ENCODE data around the gene STXBP6.

The STXBP6 gene

GRCh38 chr14:24892497-24893051 lies 157.4 kb downstream of the STXBP6 start:
- DNase-seq (ENCODE audit: extremely low read depth in 1 of 2, low read depth in 1 of 2) = no peak

- no peak for DNase-seq (ENCODE audit: extremely low read depth in 1 of 2, low read depth in 1 of 2)
These were observed 157.9 kb downstream of the STXBP6 start for GRCh38 chr14:24891987-24892496.

GRCh38 chr14:24890716-24891115 lies 159.2 kb downstream of the STXBP6 start:
- no peak for DNase-seq (ENCODE audit: extremely low read depth in 1 of 2, low read depth in 1 of 2)

- DNase-seq (ENCODE audit: extremely low read depth in 1 of 2, low read depth in 1 of 2) = no peak
These were observed 160.1 kb downstream of the STXBP6 start for GRCh38 chr14:24889843-24890242.

GRCh38 chr14:24888532-24888931 lies 161.4 kb downstream of the STXBP6 start:
- DNase-seq (ENCODE audit: extremely low read depth in 1 of 2, low read depth in 1 of 2) = no peak

- no peak for DNase-seq (ENCODE audit: extremely low read depth in 1 of 2, low read depth in 1 of 2)
These were observed 162.2 kb downstream of the STXBP6 start for GRCh38 chr14:24887623-24888304.

GRCh38 chr14:24885410-24885913 lies 164.5 kb downstream of the STXBP6 start:
- no peak for DNase-seq (ENCODE audit: extremely low read depth in 1 of 2, low read depth in 1 of 2)

- no peak for DNase-seq (ENCODE audit: extremely low read depth in 1 of 2, low read depth in 1 of 2)
These were observed 166.4 kb downstream of the STXBP6 start for GRCh38 chr14:24883576-24883975.

- no peak for DNase-seq (ENCODE audit: extremely low read depth in 1 of 2, low read depth in 1 of 2)
These were observed 168.6 kb downstream of the STXBP6 start for GRCh38 chr14:24881116-24881893.

- DNase-seq (ENCODE audit: extremely low read depth in 1 of 2, low read depth in 1 of 2) = no peak
These were observed 169.3 kb downstream of the STXBP6 start for GRCh38 chr14:24880689-24881088.

- DNase-seq (ENCODE audit: extremely low read depth in 1 of 2, low read depth in 1 of 2) = no peak
These were observed 170.1 kb downstream of the STXBP6 start for GRCh38 chr14:24879661-24880386.

- no peak for DNase-seq (ENCODE audit: extremely low read depth in 1 of 2, low read depth in 1 of 2)
These were observed 173.0 kb downstream of the STXBP6 start for GRCh38 chr14:24876996-24877395.

GRCh38 chr14:24875991-24876878 lies 173.7 kb downstream of the STXBP6 start:
- DNase-seq (ENCODE audit: extremely low read depth in 1 of 2, low read depth in 1 of 2) = no peak

GRCh38 chr14:24875203-24875838 lies 174.6 kb downstream of the STXBP6 start:
- DNase-seq (ENCODE audit: extremely low read depth in 1 of 2, low read depth in 1 of 2) = no peak

- no peak for DNase-seq (ENCODE audit: extremely low read depth in 1 of 2, low read depth in 1 of 2)
These were observed 175.3 kb downstream of the STXBP6 start for GRCh38 chr14:24874514-24875202.

GRCh38 chr14:24873551-24873950 lies 176.4 kb downstream of the STXBP6 start:
- DNase-seq (ENCODE audit: extremely low read depth in 1 of 2, low read depth in 1 of 2) = no peak

GRCh38 chr14:24870949-24871701 lies 178.8 kb downstream of the STXBP6 start:
- DNase-seq (ENCODE audit: extremely low read depth in 1 of 2, low read depth in 1 of 2) = no peak

- DNase-seq (ENCODE audit: extremely low read depth in 1 of 2, low read depth in 1 of 2) = no peak
These were observed 181.6 kb downstream of the STXBP6 start for GRCh38 chr14:24868389-24868788.

All from activated CD8-positive, alpha-beta memory T cell treated with anti-CD3 and anti-CD28 coated beads for 1 hour (primary cell).